Adrenal gland (tissue), 5 donors: ENCODE measurements around the gene ANKRD18A.

ENCODE experiments used
- CTCF ChIP-seq, 6 experiments: fragments of 450-650 bp in 4 of 6; fragments of 200-600 bp in 2 of 6; sonication (generic) in 1 of 6; IDR thresholded peaks; 1 replicate in 5 of 6; 2 replicates in 1 of 6; pipeline versions ENCODE4 v1.5.1 to v1.8.0; 2016 to 2021; ENCODE audit warnings: antibody characterized with exemption in 6 of 6, mild to moderate bottlenecking in 2 of 6, moderate library complexity in 1 of 6
- POLR2A ChIP-seq, 2 donors: fragments of 450-650 bp; IDR thresholded peaks; one replicate each; pipeline ENCODE4 v1.6.1; 2017; ENCODE audit warnings: antibody characterized with exemption in 2 of 2, mild to moderate bottlenecking in 2 of 2, moderate library complexity in 1 of 2
- donor health status: DM: no; HTN: no; CAD: no.

- TF ChIP-seq CTCF (IDR thresholded peaks at IDR 0.05): no peak
- no peak for TF ChIP-seq POLR2A (IDR thresholded peaks at IDR 0.05)
These were observed 1.9 kb upstream of the ANKRD18A start for GRCh38 chr9:38622288-38622674.
